ENCODE data around the gene HUNK.

- TF ChIP-seq CTCF (IDR thresholded peaks at IDR 0.05) (no peak), POLR2A (IDR thresholded peaks at IDR 0.05) (no peak)
These were observed 4.7 kb downstream of the HUNK start for GRCh38 chr21:31877463-31877957.

All from adrenal gland (tissue), 5 donors.